Tibial artery (tissue), 4 donors: ENCODE results near the gene LBP.

Experiments used
- DNase-seq, 2 donors: peaks; one replicate each; pipeline ENCODE4 v3.0.0-alpha.2; 2019
- H3K27ac ChIP-seq, 2 donors: fragments of 200-600 bp; sonication (generic) in 1 of 2; 1 replicate in 1 of 2; 2 replicates in 1 of 2; pipeline ENCODE4 v1.5.1; 2018 to 2019; ENCODE audit warnings: mild to moderate bottlenecking in 1 of 2
- H3K27me3 ChIP-seq, 2 donors: fragments of 200-600 bp; sonication (generic) in 1 of 2; one replicate each; pipeline versions ENCODE4 v1.5.1 to v1.6.0; 2016 to 2019
- H3K36me3 ChIP-seq, 3 donors: fragments of 200-600 bp; sonication (generic) in 2 of 3; one replicate each; pipeline ENCODE4 v1.5.1; 2016 to 2019; ENCODE audit warnings: mild to moderate bottlenecking in 2 of 3
- H3K4me1 ChIP-seq, 4 donors: fragments of 200-600 bp; sonication (generic) in 2 of 4; 1 replicate in 3 of 4; 2 replicates in 1 of 4; pipeline ENCODE4 v1.5.1; 2016 to 2019
- H3K4me3 ChIP-seq, 2 donors: fragments of 200-600 bp; sonication (generic) in 1 of 2; 1 replicate in 1 of 2; 2 replicates in 1 of 2; pipeline ENCODE4 v1.5.1; 2018 to 2019; ENCODE audit warnings: mild to moderate bottlenecking in 2 of 2
- H3K9me3 ChIP-seq, 3 donors: fragments of 200-600 bp; sonication (generic) in 1 of 3; one replicate each; pipeline ENCODE4 v1.5.1; 2016 to 2019
- CTCF ChIP-seq, 2 experiments: fragments of 200-600 bp in 1 of 2; fragments of 450-650 bp in 1 of 2; IDR thresholded peaks; one replicate each; pipeline ENCODE4 v1.5.1; 2017 to 2019; ENCODE audit warnings: antibody characterized with exemption in 2 of 2, mild to moderate bottlenecking in 1 of 2, moderate library complexity in 1 of 2
- intact Hi-C: fragments of 100-400 bp; cut with DNase I; formaldehyde crosslinking; loops from one replicate; pipeline ENCODE4 v1.15.0; 2023; ENCODE audit warnings: low total_unique reads

LBP gene

GRCh38 chr20:38412877-38413577, 66.7 kb downstream of the LBP start:
- no peaks in the 10 kb centered on the region for H3K4me1 ChIP-seq
- no peak for TF ChIP-seq CTCF (IDR thresholded peaks at IDR 0.05)
- H3K4me3 ChIP-seq = no peak overlapping the region
- no peak for DNase-seq
- intact Hi-C loops = no loop called here
- H3K9me3 ChIP-seq = no peaks in the 10 kb centered on the region
- no peak overlapping the region for H3K27ac ChIP-seq
- peaks cover 16 to 59% (median 22%) of the 10 kb centered on the region in 3 donors for H3K36me3 ChIP-seq
- H3K27me3 ChIP-seq = no peaks in the 10 kb centered on the region

GRCh38 chr20:38414769-38415450, 68.6 kb downstream of the LBP start:
- intact Hi-C loops = no loop called here
- no peak for TF ChIP-seq CTCF (IDR thresholded peaks at IDR 0.05)
- Histone ChIP-seq H3K4me1 (no peaks in the 10 kb centered on the region), H3K27ac (no peak overlapping the region), H3K9me3 (no peaks in the 10 kb centered on the region), H3K27me3 (no peaks in the 10 kb centered on the region), H3K36me3 (peaks cover 30 to 78% (median 40%) of the 10 kb centered on the region in 3 donors), H3K4me3 (no peak overlapping the region)
- DNase-seq = no peak

- no peak for DNase-seq
- Histone ChIP-seq H3K9me3 (no peaks in the 10 kb centered on the region), H3K36me3 (peaks cover 58 to 88% (median 59%) of the 10 kb centered on the region in 3 donors), H3K4me3 (no peak overlapping the region), H3K27me3 (no peaks in the 10 kb centered on the region), H3K27ac (no peak overlapping the region), H3K4me1 (no peaks in the 10 kb centered on the region)
- no peak for TF ChIP-seq CTCF (IDR thresholded peaks at IDR 0.05)
- intact Hi-C loops = no loop called here
Observed at GRCh38 chr20:38418509-38419204, 72.4 kb downstream of the LBP start.

GRCh38 chr20:38420388-38421085, 74.3 kb downstream of the LBP start:
- Histone ChIP-seq H3K4me1 (no peaks in the 10 kb centered on the region), H3K4me3 (no peak overlapping the region), H3K27me3 (no peaks in the 10 kb centered on the region), H3K27ac (no peak overlapping the region), H3K36me3 (peaks cover 67 to 88% (median 69%) of the 10 kb centered on the region in 3 donors), H3K9me3 (no peaks in the 10 kb centered on the region)
- peak in 1 of 2 donors; percentile 20 for DNase-seq
- intact Hi-C loops = no loop called here
- no peak for TF ChIP-seq CTCF (IDR thresholded peaks at IDR 0.05)

- H3K4me3 ChIP-seq = no peak overlapping the region
- no peaks in the 10 kb centered on the region for H3K27me3 ChIP-seq
- TF ChIP-seq CTCF (IDR thresholded peaks at IDR 0.05) = no peak
- H3K4me1 ChIP-seq = no peaks in the 10 kb centered on the region
- H3K36me3 ChIP-seq = peaks cover 69 to 95% (median 81%) of the 10 kb centered on the region in 3 donors
- no peak for DNase-seq
- intact Hi-C loops = no loop called here
- no peaks in the 10 kb centered on the region for H3K9me3 ChIP-seq
- no peak overlapping the region for H3K27ac ChIP-seq
Observed at GRCh38 chr20:38421915-38422314, 75.6 kb downstream of the LBP start.
